ENCODE data around the gene CHMP5. TPM values are rescaled to one million over a fixed set of nuclear protein-coding genes. Genes with fewer than 3 reads are reported as not detected.

The CHMP5 gene
- total RNA-seq, 1 donor from 2014 or later = 173 TPM

GRCh38 chr9:33320568-33321261 lies 55.9 kb downstream of the CHMP5 start:
- Histone ChIP-seq H3K4me3 (ENCODE audit: low read depth, low read length) (no peak overlapping the region), H3K36me3 (ENCODE audit: control insufficient read depth, insufficient read depth, low read length) (peaks cover 20% of the 10 kb centered on the region), H3K27me3 (ENCODE audit: control insufficient read depth, insufficient read depth, low read length) (no peaks in the 10 kb centered on the region)
- TF ChIP-seq CTCF (IDR thresholded peaks at IDR 0.05; ENCODE audit: insufficient read depth, low read length, severe bottlenecking) = no peak
- FAIRE-seq (peak; percentile 72), DNase-seq (ENCODE audit: low read depth) (peak; percentile 95)

GRCh38 chr9:33329117-33329563 lies 64.3 kb downstream of the CHMP5 start:
- peak; percentile 95 for FAIRE-seq
- H3K4me3 ChIP-seq (ENCODE audit: low read depth, low read length) = no peak overlapping the region
- H3K36me3 ChIP-seq (ENCODE audit: control insufficient read depth, insufficient read depth, low read length) = peaks cover 10% of the 10 kb centered on the region
- H3K27me3 ChIP-seq (ENCODE audit: control insufficient read depth, insufficient read depth, low read length) = no peaks in the 10 kb centered on the region
- DNase-seq (ENCODE audit: low read depth) = peak; percentile 100
- no peak for TF ChIP-seq CTCF (IDR thresholded peaks at IDR 0.05; ENCODE audit: insufficient read depth, low read length, severe bottlenecking)

GRCh38 chr9:33329979-33330378 lies 65.1 kb downstream of the CHMP5 start:
- H3K27me3 ChIP-seq (ENCODE audit: control insufficient read depth, insufficient read depth, low read length) = no peaks in the 10 kb centered on the region
- FAIRE-seq (no peak), DNase-seq (ENCODE audit: low read depth) (peak; percentile 84)
- H3K4me3 ChIP-seq (ENCODE audit: low read depth, low read length) = no peak overlapping the region
- H3K36me3 ChIP-seq (ENCODE audit: control insufficient read depth, insufficient read depth, low read length) = peaks cover 10% of the 10 kb centered on the region
- no peak for TF ChIP-seq CTCF (IDR thresholded peaks at IDR 0.05; ENCODE audit: insufficient read depth, low read length, severe bottlenecking)

GRCh38 chr9:33331377-33331891 lies 66.6 kb downstream of the CHMP5 start:
- H3K27me3 ChIP-seq (ENCODE audit: control insufficient read depth, insufficient read depth, low read length) = no peaks in the 10 kb centered on the region
- no peak for FAIRE-seq
- H3K4me3 ChIP-seq (ENCODE audit: low read depth, low read length) = no peak overlapping the region
- H3K36me3 ChIP-seq (ENCODE audit: control insufficient read depth, insufficient read depth, low read length) = peaks cover 10% of the 10 kb centered on the region
- no peak for DNase-seq (ENCODE audit: low read depth)
- no peak for TF ChIP-seq CTCF (IDR thresholded peaks at IDR 0.05; ENCODE audit: insufficient read depth, low read length, severe bottlenecking)

Other genes with a start within 250 kb of the CHMP5 start
- gene DNAJA1, start 239.8 kb upstream of the CHMP5 start, total RNA-seq = 26.1 and 27.3 TPM in 2 replicates
- 37.9 and 40.5 TPM in 2 replicates for gene SMU1, start 188.4 kb upstream of the CHMP5 start, total RNA-seq
- gene B4GALT1, start 97.7 kb upstream of the CHMP5 start, total RNA-seq = 21.3 and 30.3 TPM in 2 replicates
- gene SPINK4, start 24.9 kb upstream of the CHMP5 start, total RNA-seq = not detected in 2 replicates
- 56.5 and 68.7 TPM in 2 replicates for gene BAG1, start 341 bp upstream of the CHMP5 start, total RNA-seq
- gene NFX1, start 25.5 kb downstream of the CHMP5 start, total RNA-seq = 19.2 and 25.5 TPM in 2 replicates
- gene AQP7, start 137.5 kb downstream of the CHMP5 start, total RNA-seq = not detected in 2 replicates
- 47.7 and 363 TPM in 2 replicates for gene AQP3, start 182.5 kb downstream of the CHMP5 start, total RNA-seq
- gene NOL6, start 208.9 kb downstream of the CHMP5 start, total RNA-seq = 21.0 and 35.3 TPM in 2 replicates

Measured in bronchial epithelial cell (primary cell).